Measurements from ENCODE around the gene RASA3. TPM values are rescaled to one million over a fixed set of nuclear protein-coding genes. Genes with fewer than 3 reads are reported as not detected.

Gene RASA3
- total and polyA plus RNA-seq, 2 of the 4 experiments (the other 2 are of a cell fraction): 21.0 to 31.4 TPM

DNA sequence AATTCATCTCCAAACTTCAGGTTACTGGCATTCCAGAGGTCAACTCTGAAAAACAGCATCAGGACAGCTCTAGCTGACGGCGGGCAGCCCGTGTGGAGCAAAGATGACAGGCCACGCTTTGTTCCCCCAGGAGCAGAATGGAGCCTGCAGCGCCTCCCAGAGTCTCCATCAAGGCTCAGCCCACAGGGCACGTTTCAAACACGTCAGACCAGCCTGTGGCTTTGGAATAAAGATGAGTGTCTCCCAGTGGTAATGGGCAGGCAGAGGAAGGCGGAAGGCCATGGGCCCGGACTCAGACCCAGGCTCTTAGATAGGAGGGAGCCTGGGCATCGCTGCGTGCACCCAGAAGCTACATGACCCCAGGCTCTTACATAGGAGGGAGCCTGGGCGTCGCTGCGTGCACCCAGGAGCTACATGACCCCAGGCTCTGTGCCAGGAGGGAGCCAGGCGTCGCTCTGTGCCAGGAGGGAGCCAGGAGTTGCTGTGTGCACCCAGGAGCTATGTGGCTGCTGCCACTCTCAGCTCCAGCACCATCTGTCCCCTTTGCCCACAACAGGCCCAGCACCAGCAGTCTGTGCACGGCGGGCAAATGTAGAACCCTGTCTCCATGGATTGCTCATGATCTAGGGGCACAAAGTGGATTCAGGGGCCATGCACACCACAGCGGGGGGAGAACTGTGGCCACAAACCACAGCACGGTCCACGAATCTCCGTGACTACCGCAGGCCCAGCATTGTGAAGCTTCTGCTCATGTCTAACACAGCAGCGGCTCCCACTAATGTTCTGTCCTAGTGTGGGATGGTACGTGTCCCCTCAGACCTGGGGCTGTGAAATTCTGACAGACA lies 110.7 kb downstream of the RASA3 start:
- ChIA-PET CTCF (no interaction called here), POLR2A (ENCODE audit: unreplicated experiment) (no interaction called here)
- peaks cover 7% of the 10 kb centered on the region; the same call in 1 of the 2 replicates for H3K9me1 ChIP-seq (ENCODE audit: insufficient read depth, low read length)
- H3K4me3 ChIP-seq (ENCODE audit: insufficient read depth, low read depth, low read length): no peak overlapping the region
- in situ Hi-C loops (cut with MboI; ENCODE audit: low sequenced_read_pairs): no loop called here
- no peak overlapping the region for H2BK15ac ChIP-seq (ENCODE audit: low read depth, low read length)
- peaks cover 79% of the 10 kb centered on the region for H3K36me3 ChIP-seq (ENCODE audit: control insufficient read depth, insufficient read depth, low read length)
- dilution Hi-C loops (cut with HindIII; ENCODE audit: low sequenced_read_pairs, unreplicated experiment): no loop called here
- WGBS, 2 experiments (ENCODE audit: extremely low coverage in 2 of 2, insufficient read length in 1 of 2): 92% methylated on average over 10 of the region's 25 CpGs; no CpG with 5 or more reads in 1 of the 2 experiments
- no TSS peak for BruUV-seq (replicated peaks)
- ATAC-seq (ENCODE audit: low read depth): no peak
- intact Hi-C loops (cut with micrococcal nuclease): loop anchor here (10.0 kb wide), 1 partner anchor 207 kb away; no protein-coding TSS in a partner anchor
- no peak overlapping the region for H3K18ac ChIP-seq (ENCODE audit: low read depth, low read length)
- no peaks in the 10 kb centered on the region for H3K27me3 ChIP-seq (ENCODE audit: control insufficient read depth, insufficient read depth, low read length)
- H4K91ac ChIP-seq (ENCODE audit: insufficient read depth, low read depth, low read length): no peak overlapping the region
- H3K27ac ChIP-seq (ENCODE audit: insufficient read depth, low read length): no peak overlapping the region
- no peak overlapping the region for H4K5ac ChIP-seq (ENCODE audit: low read depth, low read length)
- no peak overlapping the region for H2AK5ac ChIP-seq (ENCODE audit: low read depth, low read length)
- no peaks in the 10 kb centered on the region for H3K9me3 ChIP-seq (ENCODE audit: control insufficient read depth, insufficient read depth, low read length)
- no peak overlapping the region for H2AK9ac ChIP-seq (replicated peaks; ENCODE audit: low read depth, low read length, poor library complexity)
- peaks cover 26 to 68% of the 10 kb centered on the region in 2 experiments for H3K79me1 ChIP-seq (ENCODE audit: low read depth in 1 of 2, low read length in 2 of 2)
- no peak overlapping the region for H2BK20ac ChIP-seq (ENCODE audit: low read depth, low read length)
- no peak overlapping the region for H3K4me2 ChIP-seq (ENCODE audit: low read depth, low read length)
- no peak overlapping the region for H2AFZ ChIP-seq (replicated peaks; ENCODE audit: low read length, poor library complexity)
- H2BK5ac ChIP-seq (ENCODE audit: low read depth, low read length, poor library complexity, severe bottlenecking): no peak overlapping the region
- no peak overlapping the region for H2BK120ac ChIP-seq (ENCODE audit: low read depth, low read length)
- DNase-seq: no peak
- H3K14ac ChIP-seq (replicated peaks; ENCODE audit: low read depth, low read length): no peak overlapping the region
- H3K4me1 ChIP-seq (ENCODE audit: control insufficient read depth, insufficient read depth, low read length): peaks cover 16% of the 10 kb centered on the region
- H3K9ac ChIP-seq (ENCODE audit: low read depth, low read length): no peak overlapping the region
- no peak overlapping the region for H4K8ac ChIP-seq (ENCODE audit: low read depth in 2 of 2, low read length in 2 of 2)
- H3K23ac ChIP-seq (ENCODE audit: low read depth, low read length): no peak overlapping the region
- H4K20me1 ChIP-seq (ENCODE audit: insufficient read depth, low read length): peaks cover 30% of the 10 kb centered on the region
- H3K4ac ChIP-seq (ENCODE audit: low read depth, low read length): no peak overlapping the region
- no peak overlapping the region for H3K56ac ChIP-seq (ENCODE audit: extremely low read depth, insufficient read depth, low read length)
- TF ChIP-seq MXI1 (IDR thresholded peaks at IDR 0.05; ENCODE audit: borderline replicate concordance, low read depth, low read length) (no peak), CEBPB (IDR thresholded peaks at IDR 0.05; ENCODE audit: low read depth, low read length) (no peak), MAFK (IDR thresholded peaks at IDR 0.05; ENCODE audit: low read depth, low read length) (no peak), NFE2L2 (IDR thresholded peaks at IDR 0.05; ENCODE audit: low read depth, low read length) (no peak), FOS (IDR thresholded peaks at IDR 0.05; ENCODE audit: low read depth, low read length) (no peak), MAZ (IDR thresholded peaks at IDR 0.05; ENCODE audit: borderline replicate concordance, low read depth, low read length) (no peak), BHLHE40 (IDR thresholded peaks at IDR 0.05; ENCODE audit: low read depth, low read length) (no peak), RAD21 (IDR thresholded peaks at IDR 0.05; ENCODE audit: low read length) (no peak), CHD1 (IDR thresholded peaks at IDR 0.05; ENCODE audit: low read depth, low read length) (no peak), USF2 (IDR thresholded peaks at IDR 0.05; ENCODE audit: low read depth, low read length) (no peak), RCOR1 (IDR thresholded peaks at IDR 0.05; ENCODE audit: insufficient replicate concordance, low read length) (no peak), SMC3 (IDR thresholded peaks at IDR 0.05; ENCODE audit: low read depth, low read length) (no peak), RFX5 (IDR thresholded peaks at IDR 0.05; ENCODE audit: low read depth, low read length) (no peak), POLR2A (IDR thresholded peaks at IDR 0.05; ENCODE audit: low read depth, low read length) (no peak), ELK1 (IDR thresholded peaks at IDR 0.05; ENCODE audit: borderline replicate concordance, low read depth, low read length) (no peak)

Measured in IMR-90 (cell line).